WTC11 (cell line): ENCODE results near the gene CNKSR3. TPM values are rescaled to one million over a fixed set of nuclear protein-coding genes. Genes with fewer than 3 reads are reported as not detected.

Source experiments
- ATAC-seq: fragments of 200-7000 bp; cut with Tn5 transposase; 2 replicates; pipeline ENCODE4 v1.10.0; 2021; ENCODE audit warnings: mild to moderate bottlenecking, moderate library complexity
- CTCF ChIA-PET: fragments of 300-600 bp; sonication (Branson Sonifier 250); formaldehyde crosslinking; loops from one replicate; lab custom pipeline; 2021; ENCODE audit warnings: antibody characterized with exemption; lab: Charles Lee
- POLR2A ChIA-PET: fragments of 350-600 bp; sonication (Branson Sonifier 250); formaldehyde crosslinking; loops from one replicate; lab custom pipeline; 2021; ENCODE audit warnings: antibody characterized with exemption; lab: Charles Lee
- DNase-seq: peaks from one replicate; pipeline ENCODE4 v3.0.0; 2021; ENCODE audit warnings: low spot score
- H3K27ac Mint-ChIP-seq: 2 replicates; pipeline ENCODE4 v1.8.0; 2021; ENCODE audit warnings: mixed read lengths
- H3K27me3 Mint-ChIP-seq: 2 replicates; pipeline ENCODE4 v1.8.0; 2021; ENCODE audit warnings: low read depth, mild to moderate bottlenecking, moderate library complexity, mixed read lengths
- H3K36me3 Mint-ChIP-seq: 2 replicates; pipeline ENCODE4 v1.8.0; 2021; ENCODE audit warnings: mixed read lengths
- H3K4me1 Mint-ChIP-seq: 2 replicates; pipeline ENCODE4 v1.8.0; 2022; ENCODE audit warnings: mixed read lengths
- H3K4me3 Mint-ChIP-seq: 2 replicates; pipeline ENCODE4 v1.8.0; 2021; ENCODE audit warnings: mild to moderate bottlenecking, moderate library complexity, mixed read lengths
- H3K9me3 Mint-ChIP-seq: 2 replicates; pipeline ENCODE4 v1.8.0; 2021; ENCODE audit warnings: mixed read lengths
- ATF6 ChIP-seq: sonication (generic); formaldehyde crosslinking; IDR thresholded peaks from 2 replicates; pipeline ENCODE4 v1.8.1; 2023; ENCODE audit warnings: mild to moderate bottlenecking, missing genetic modification reagents
- CBFB ChIP-seq: sonication (generic); formaldehyde crosslinking; IDR thresholded peaks from 2 replicates; pipeline ENCODE4 v1.8.1; 2022; ENCODE audit warnings: mild to moderate bottlenecking, low read depth, missing genetic modification reagents
- CDX4 ChIP-seq: fragments of 250-450 bp; sonication (Bioruptor Pico); IDR thresholded peaks from 2 replicates; pipeline ENCODE4 v1.9.0; 2021; ENCODE audit warnings: moderate library complexity, mild to moderate bottlenecking, inconsistent platforms, borderline replicate concordance
- CTCF ChIP-seq: fragments of 200-600 bp; IDR thresholded peaks from 2 replicates; pipeline ENCODE4 v1.8.0; 2022; ENCODE audit warnings: antibody characterized with exemption
- E2F4 ChIP-seq: sonication (generic); formaldehyde crosslinking; IDR thresholded peaks from 2 replicates; pipeline ENCODE4 v1.8.1; 2022; ENCODE audit warnings: low read depth, mild to moderate bottlenecking, moderate library complexity, missing genetic modification reagents, borderline replicate concordance
- JUN ChIP-seq: sonication (generic); formaldehyde crosslinking; IDR thresholded peaks from 2 replicates; pipeline ENCODE4 v1.8.0; 2023; ENCODE audit warnings: mild to moderate bottlenecking, missing genetic modification reagents
- KAT7 ChIP-seq: sonication (generic); formaldehyde crosslinking; IDR thresholded peaks from 2 replicates; pipeline ENCODE4 v1.8.1; 2023; ENCODE audit warnings: missing genetic modification reagents, mild to moderate bottlenecking, borderline replicate concordance
- MLX ChIP-seq: sonication (generic); formaldehyde crosslinking; IDR thresholded peaks from 2 replicates; pipeline ENCODE4 v1.8.1; 2023; ENCODE audit warnings: mild to moderate bottlenecking, missing genetic modification reagents, moderate library complexity
- NR1H2 ChIP-seq: sonication (generic); formaldehyde crosslinking; IDR thresholded peaks from 2 replicates; pipeline ENCODE4 v1.9.0; 2021; ENCODE audit warnings: mild to moderate bottlenecking, moderate library complexity, missing genetic modification reagents
- PRDM15 ChIP-seq: sonication (generic); formaldehyde crosslinking; IDR thresholded peaks from 2 replicates; pipeline ENCODE4 v1.8.0; 2022; ENCODE audit warnings: missing genetic modification reagents
- PRRX2 ChIP-seq: fragments of 250-450 bp; sonication (Bioruptor Pico); IDR thresholded peaks from 2 replicates; pipeline ENCODE4 v1.8.0; 2021; ENCODE audit warnings: mild to moderate bottlenecking
- RELA ChIP-seq: sonication (generic); formaldehyde crosslinking; IDR thresholded peaks from 2 replicates; pipeline ENCODE4 v1.8.1; 2022; ENCODE audit warnings: missing genetic modification reagents, mild to moderate bottlenecking, borderline replicate concordance
- ZMAT4 ChIP-seq: fragments of 250-450 bp; sonication (Bioruptor Pico); IDR thresholded peaks from 2 replicates; pipeline ENCODE4 v1.9.0; 2021; ENCODE audit warnings: mild to moderate bottlenecking
- ZNF281 ChIP-seq: sonication (generic); formaldehyde crosslinking; IDR thresholded peaks from 2 replicates; pipeline ENCODE4 v1.8.0; 2023; ENCODE audit warnings: mild to moderate bottlenecking, missing genetic modification reagents
- total RNA-seq: library from RNA; stranded (reverse); gene quantifications from 3 replicates; pipeline ENCODE4 v1.2.3, GENCODE V29; 2021

Gene CNKSR3
- total RNA-seq, 1 experiment from 2014 or later: 5.7 TPM

GRCh38 chr6:154383273-154383672 is 127.2 kb downstream of the CNKSR3 start:
- DNase-seq: no peak
- Mint-ChIP-seq H3K4me1 (peaks cover 16% of the 10 kb centered on the region), H3K27me3 (no peaks in the 10 kb centered on the region), H3K4me3 (no peak overlapping the region), H3K36me3 (no peaks in the 10 kb centered on the region), H3K27ac (no peak overlapping the region), H3K9me3 (peaks cover 7% of the 10 kb centered on the region; the same call in 1 of the 2 replicates)
- CTCF ChIA-PET: no interaction called here
- POLR2A ChIA-PET: no interaction called here
- TF ChIP-seq ZMAT4 (CRISPR knock-in tag) (no peak), ATF6 (CRISPR knock-in tag) (no peak), KAT7 (no peak), E2F4 (no peak), PRDM15 (CRISPR knock-in tag) (no peak), MLX (CRISPR knock-in tag) (no peak), PRRX2 (no peak), CDX4 (CRISPR knock-in tag) (no peak), JUN (no peak), ZNF281 (CRISPR knock-in tag) (no peak), CBFB (no peak), NR1H2 (no peak), RELA (CRISPR knock-in tag) (no peak)
- ATAC-seq: no peak

- peaks cover 16% of the 10 kb centered on the region for H3K4me1 Mint-ChIP-seq
- TF ChIP-seq CTCF: no peak
- TF ChIP-seq, all 79 proteins: peak for 0
- POLR2A ChIA-PET: no interaction called here
- H3K27me3 Mint-ChIP-seq: no peaks in the 10 kb centered on the region
- CTCF ChIA-PET: no interaction called here
- no peak overlapping the region for H3K27ac Mint-ChIP-seq
- H3K4me3 Mint-ChIP-seq: no peak overlapping the region
- ATAC-seq: no peak
- peaks cover 7% of the 10 kb centered on the region; the same call in 1 of the 2 replicates for H3K9me3 Mint-ChIP-seq
- no peak for DNase-seq
- H3K36me3 Mint-ChIP-seq: no peaks in the 10 kb centered on the region
These were observed 127.7 kb downstream of the CNKSR3 start for GRCh38 chr6:154382740-154383139.
